Caco-2 (cell line): ENCODE results near the gene TSPAN5. TPM values are rescaled to one million over a fixed set of nuclear protein-coding genes. Genes with fewer than 3 reads are reported as not detected.

Experiments
- BruUV-seq: library from RNA; stranded (reverse); fragments of 400-500 nt; replicated peaks from 2 replicates; lab custom pipeline; 2021; lab: Mats Ljungman, UMichigan
- CTCF ChIA-PET: fragments of 300-600 bp; sonication (Branson Sonifier 250); formaldehyde crosslinking; loops from one replicate; lab custom pipeline; 2022; ENCODE audit warnings: antibody characterized with exemption; lab: Charles Lee
- POLR2A ChIA-PET: fragments of 300-600 bp; sonication (Branson Sonifier 250); formaldehyde crosslinking; loops from one replicate; lab custom pipeline; 2022; ENCODE audit warnings: antibody characterized with exemption; lab: Charles Lee
- DNase-seq, 2 experiments: peaks; one replicate each; pipeline versions ENCODE4 v3.0.0 to v3.0.0-alpha.2; 2020 to 2022
- H3K27me3 ChIP-seq: replicated peaks from 2 replicates; pipeline ENCODE4 v1.6.0; 2011; ENCODE audit warnings: low read length; ENCODE audit not compliant: control insufficient read depth, insufficient read depth
- H3K36me3 ChIP-seq: 2 replicates; pipeline ENCODE4 v1.5.1; 2011; ENCODE audit warnings: low read length; ENCODE audit not compliant: control insufficient read depth, insufficient read depth
- H3K4me1 ChIP-seq: fragments of 250-450 bp; sonication (Bioruptor Pico); 2 replicates; pipeline ENCODE4 v1.5.1; 2020; ENCODE audit warnings: mild to moderate bottlenecking
- H3K4me3 ChIP-seq: 2 replicates; pipeline ENCODE4 v1.5.1; 2011; ENCODE audit warnings: low read depth, mild to moderate bottlenecking, control low read depth, low read length
- H3K9me3 ChIP-seq: fragments of 250-450 bp; sonication (Bioruptor Pico); 2 replicates; pipeline ENCODE4 v1.5.1; 2020; ENCODE audit warnings: mild to moderate bottlenecking, moderate library complexity
- H3K27ac Mint-ChIP-seq: one replicate; pipeline ENCODE4 v1.8.0; 2022; ENCODE audit warnings: mixed read lengths; ENCODE audit not compliant: unreplicated experiment
- H3K27me3 Mint-ChIP-seq: one replicate; pipeline ENCODE4 v1.8.0; 2022; ENCODE audit warnings: mixed read lengths; ENCODE audit not compliant: insufficient read depth, unreplicated experiment
- H3K36me3 Mint-ChIP-seq: one replicate; pipeline ENCODE4 v1.8.0; 2022; ENCODE audit warnings: mild to moderate bottlenecking, mixed read lengths; ENCODE audit not compliant: insufficient read depth, unreplicated experiment
- H3K4me1 Mint-ChIP-seq: one replicate; pipeline ENCODE4 v1.8.0; 2022; ENCODE audit warnings: low read depth, mixed read lengths; ENCODE audit not compliant: unreplicated experiment
- H3K4me3 Mint-ChIP-seq: one replicate; pipeline ENCODE4 v1.8.0; 2022; ENCODE audit warnings: mild to moderate bottlenecking, moderate library complexity, mixed read lengths; ENCODE audit not compliant: unreplicated experiment
- H3K9me3 Mint-ChIP-seq: one replicate; pipeline ENCODE4 v1.8.0; 2022; ENCODE audit warnings: mixed read lengths; ENCODE audit not compliant: unreplicated experiment
- CTCF ChIP-seq, 2 experiments: fragments of 200-600 bp in 1 of 2; IDR thresholded peaks; 1 replicate in 1 of 2; 2 replicates in 1 of 2; pipeline versions ENCODE4 v1.5.1 to v1.8.0; 2011 to 2022; ENCODE audit warnings: antibody characterized with exemption in 1 of 2, control low read depth in 1 of 2, inconsistent platforms in 1 of 2, low read depth in 1 of 2, low read length in 1 of 2, mild to moderate bottlenecking in 1 of 2, moderate library complexity in 1 of 2; ENCODE audit not compliant: insufficient read depth in 1 of 2, severe bottlenecking in 1 of 2, unreplicated experiment in 1 of 2
- intact Hi-C: fragments of 100-400 bp; cut with micrococcal nuclease; formaldehyde crosslinking; loops from one replicate; pipeline ENCODE4 v1.10.0; 2022; ENCODE audit not compliant: unreplicated experiment
- total RNA-seq: library from RNA; stranded (reverse); gene quantifications from 2 replicates; pipeline ENCODE4 v1.2.3, GENCODE V29; 2022

Gene TSPAN5
- total RNA-seq, 1 experiment from 2014 or later = 24.1 TPM

GRCh38 chr4:98493296-98493695 is 165.1 kb downstream of the TSPAN5 start:
- no TSS peak for BruUV-seq
- Histone ChIP-seq H3K4me1 (no peaks in the 10 kb centered on the region), H3K4me3 (no peak overlapping the region), H3K36me3 (no peaks in the 10 kb centered on the region), H3K9me3 (no peaks in the 10 kb centered on the region), H3K27me3 (no peaks in the 10 kb centered on the region)
- Mint-ChIP-seq H3K9me3 (no peaks in the 10 kb centered on the region), H3K27ac (no peak overlapping the region), H3K27me3 (no peaks in the 10 kb centered on the region), H3K4me1 (no peaks in the 10 kb centered on the region), H3K36me3 (peaks cover 7% of the 10 kb centered on the region), H3K4me3 (no peak overlapping the region)
- no peak for DNase-seq
- POLR2A ChIA-PET = no interaction called here
- intact Hi-C loops = no loop called here
- no peak for TF ChIP-seq CTCF (IDR thresholded peaks at IDR 0.05; ENCODE audit: insufficient read depth in 1 of 2, low read depth in 1 of 2, low read length in 1 of 2, severe bottlenecking in 1 of 2, unreplicated experiment in 1 of 2)
- CTCF ChIA-PET = no interaction called here

GRCh38 chr4:98491899-98492559 is 166.4 kb downstream of the TSPAN5 start:
- no TSS peak for BruUV-seq
- Mint-ChIP-seq H3K9me3 (no peaks in the 10 kb centered on the region), H3K27me3 (no peaks in the 10 kb centered on the region), H3K4me1 (no peaks in the 10 kb centered on the region), H3K36me3 (no peaks in the 10 kb centered on the region), H3K27ac (no peak overlapping the region), H3K4me3 (no peak overlapping the region)
- Histone ChIP-seq H3K4me1 (no peaks in the 10 kb centered on the region), H3K27me3 (no peaks in the 10 kb centered on the region), H3K36me3 (no peaks in the 10 kb centered on the region), H3K9me3 (no peaks in the 10 kb centered on the region), H3K4me3 (no peak overlapping the region)
- POLR2A ChIA-PET = no interaction called here
- intact Hi-C loops = no loop called here
- CTCF ChIA-PET = no interaction called here
- no peak for DNase-seq
- no peak for TF ChIP-seq CTCF (IDR thresholded peaks at IDR 0.05; ENCODE audit: insufficient read depth in 1 of 2, low read depth in 1 of 2, low read length in 1 of 2, severe bottlenecking in 1 of 2, unreplicated experiment in 1 of 2)

GRCh38 chr4:98490251-98490650 is 168.2 kb downstream of the TSPAN5 start:
- H3K4me3 Mint-ChIP-seq = no peak overlapping the region
- BruUV-seq = no TSS peak
- H3K9me3 Mint-ChIP-seq = no peaks in the 10 kb centered on the region
- Histone ChIP-seq H3K4me1 (no peaks in the 10 kb centered on the region), H3K36me3 (no peaks in the 10 kb centered on the region), H3K4me3 (no peak overlapping the region), H3K9me3 (no peaks in the 10 kb centered on the region), H3K27me3 (no peaks in the 10 kb centered on the region)
- intact Hi-C loops = no loop called here
- H3K27me3 Mint-ChIP-seq = no peaks in the 10 kb centered on the region
- no peaks in the 10 kb centered on the region for H3K36me3 Mint-ChIP-seq
- CTCF ChIA-PET = interaction anchor here (0.5 kb wide), 1 partner anchor 134 kb away, joined by 3 read pairs; no protein-coding TSS in a partner anchor
- no peak for DNase-seq
- H3K27ac Mint-ChIP-seq = no peak overlapping the region
- POLR2A ChIA-PET = no interaction called here
- no peaks in the 10 kb centered on the region for H3K4me1 Mint-ChIP-seq
- TF ChIP-seq CTCF (IDR thresholded peaks at IDR 0.05; ENCODE audit: insufficient read depth in 1 of 2, low read depth in 1 of 2, low read length in 1 of 2, severe bottlenecking in 1 of 2, unreplicated experiment in 1 of 2) = no peak
